ENCODE data around the gene ABHD4. TPM values are rescaled to one million over a fixed set of nuclear protein-coding genes. Genes with fewer than 3 reads are reported as not detected.
A peak's percentile ranks its signal among the peaks of the same experiment; 100 is the strongest.
"Not testable (repeated sequence)": the region's sequence is repeated elsewhere in the genome, so short reads cannot be mapped to it uniquely, and the experiment has no call there.

ABHD4 gene
- total RNA-seq, 1 donor from 2014 or later = 13.2 TPM

DNA sequence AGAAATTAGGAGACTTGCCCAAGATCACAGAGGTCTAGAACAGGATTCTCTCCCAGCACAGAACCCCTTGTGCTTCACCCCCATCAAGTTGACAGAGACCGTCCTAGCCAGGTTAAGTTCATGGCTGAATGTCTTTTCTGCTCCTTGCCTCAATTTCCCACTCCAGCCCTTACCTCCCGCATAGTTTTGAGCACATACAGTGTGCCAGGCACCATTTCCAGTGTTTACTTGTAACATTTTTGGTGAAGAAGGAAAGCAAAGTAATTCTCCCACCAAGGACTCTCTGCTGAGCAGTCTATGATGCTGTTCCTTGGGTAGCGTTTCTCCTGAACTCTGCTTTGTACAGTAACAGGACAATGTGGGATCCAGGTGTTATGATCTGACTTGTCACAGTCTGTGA, 1.2 kb downstream of the ABHD4 start:
- Mint-ChIP-seq H3K4me3 (peak overlapping the region; percentile 97), H3K4me1 (ENCODE audit: low read depth) (peaks cover 39% of the 10 kb centered on the region), H3K36me3 (ENCODE audit: low read depth) (peaks cover 31% of the 10 kb centered on the region), H3K27ac (peak overlapping the region; percentile 84), H3K9me3 (no peaks in the 10 kb centered on the region), H3K27me3 (ENCODE audit: insufficient read depth) (no peaks in the 10 kb centered on the region)
- intact Hi-C loops (cut with micrococcal nuclease) = loop anchor here (2.0 to 5.0 kb wide), 3 partner anchors 15 to 1217 kb away; partner anchors contain the start of gene SUPT16H
- no peak for DNase-seq (ENCODE audit: low spot score)

DNA sequence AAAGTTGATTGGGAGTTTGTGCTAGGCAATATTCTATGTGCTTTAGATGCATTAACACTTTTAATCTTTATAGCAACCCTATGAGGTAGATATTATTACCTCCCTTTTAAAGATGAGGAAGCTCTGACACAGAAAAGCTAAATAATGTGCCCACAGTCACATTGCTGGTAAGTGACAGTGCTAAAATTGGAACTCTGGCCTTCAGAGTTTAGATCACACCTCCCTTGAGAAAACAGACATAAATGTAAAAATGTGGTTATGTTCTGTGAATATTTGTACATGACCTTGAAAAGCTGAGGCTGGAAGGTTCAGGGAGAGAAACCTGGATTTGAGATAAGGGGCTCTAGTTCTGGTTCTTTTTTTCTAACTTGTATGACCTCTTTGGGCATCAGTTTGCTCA, 1.9 kb downstream of the ABHD4 start:
- Mint-ChIP-seq H3K36me3 (ENCODE audit: low read depth) (peaks cover 33% of the 10 kb centered on the region), H3K27me3 (ENCODE audit: insufficient read depth) (no peaks in the 10 kb centered on the region), H3K9me3 (no peaks in the 10 kb centered on the region), H3K27ac (no peak overlapping the region), H3K4me3 (peak overlapping the region; percentile 97), H3K4me1 (ENCODE audit: low read depth) (peaks cover 39% of the 10 kb centered on the region)
- intact Hi-C loops (cut with micrococcal nuclease) = no loop called here
- no peak for DNase-seq (ENCODE audit: low spot score)

DNA sequence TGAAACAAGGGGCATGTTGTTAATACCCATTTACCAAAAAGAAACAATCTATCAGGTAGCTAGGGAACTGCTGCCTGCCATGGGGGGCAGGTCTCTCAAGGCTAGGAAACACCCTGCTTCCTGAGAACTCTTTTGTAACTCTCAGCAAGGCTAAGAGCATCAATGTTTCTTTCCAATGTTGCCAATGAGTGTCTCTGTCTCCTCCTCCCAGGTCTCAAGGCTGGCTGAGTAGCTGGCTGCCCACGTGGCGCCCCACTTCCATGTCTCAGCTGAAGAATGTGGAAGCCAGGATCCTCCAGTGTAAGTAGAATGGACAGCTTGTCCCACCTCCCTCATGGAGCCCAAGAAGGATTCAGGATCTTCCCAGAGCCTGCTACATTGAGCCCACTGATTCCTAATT, 3.4 kb downstream of the ABHD4 start:
- no peak overlapping the region for H3K27ac Mint-ChIP-seq
- H3K36me3 Mint-ChIP-seq (ENCODE audit: low read depth) = peaks cover 46% of the 10 kb centered on the region
- H3K27me3 Mint-ChIP-seq (ENCODE audit: insufficient read depth) = no peaks in the 10 kb centered on the region
- no peak overlapping the region for H3K4me3 Mint-ChIP-seq
- H3K9me3 Mint-ChIP-seq = no peaks in the 10 kb centered on the region
- intact Hi-C loops (cut with micrococcal nuclease) = no loop called here
- H3K4me1 Mint-ChIP-seq (ENCODE audit: low read depth) = peaks cover 39% of the 10 kb centered on the region
- DNase-seq (ENCODE audit: low spot score) = no peak

DNA sequence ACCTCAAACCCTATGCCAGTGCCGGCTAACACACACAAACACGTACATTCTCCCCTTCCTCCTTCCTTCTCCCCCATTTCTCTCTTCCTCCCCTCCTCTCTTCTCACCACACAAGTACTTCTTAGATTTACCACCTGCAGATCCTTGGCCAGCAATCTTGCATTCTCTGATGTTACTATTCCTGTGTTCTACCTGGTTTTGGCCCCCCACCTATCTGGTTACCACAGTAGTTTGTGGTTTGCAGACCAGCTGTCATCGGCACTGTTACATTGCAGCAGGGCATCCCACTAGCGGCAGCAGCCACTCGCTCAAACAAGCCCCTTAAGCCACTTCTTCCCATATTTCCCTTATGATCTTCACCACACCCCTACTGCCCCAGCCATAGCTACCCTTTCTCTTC, 3.9 kb downstream of the ABHD4 start:
- H3K4me3 Mint-ChIP-seq = no peak overlapping the region
- H3K4me1 Mint-ChIP-seq (ENCODE audit: low read depth) = peaks cover 39% of the 10 kb centered on the region
- no peaks in the 10 kb centered on the region for H3K27me3 Mint-ChIP-seq (ENCODE audit: insufficient read depth)
- peaks cover 49% of the 10 kb centered on the region for H3K36me3 Mint-ChIP-seq (ENCODE audit: low read depth)
- intact Hi-C loops (cut with micrococcal nuclease) = no loop called here
- peak overlapping the region; percentile 32 for H3K27ac Mint-ChIP-seq
- no peaks in the 10 kb centered on the region for H3K9me3 Mint-ChIP-seq
- no peak for DNase-seq (ENCODE audit: low spot score)

DNA sequence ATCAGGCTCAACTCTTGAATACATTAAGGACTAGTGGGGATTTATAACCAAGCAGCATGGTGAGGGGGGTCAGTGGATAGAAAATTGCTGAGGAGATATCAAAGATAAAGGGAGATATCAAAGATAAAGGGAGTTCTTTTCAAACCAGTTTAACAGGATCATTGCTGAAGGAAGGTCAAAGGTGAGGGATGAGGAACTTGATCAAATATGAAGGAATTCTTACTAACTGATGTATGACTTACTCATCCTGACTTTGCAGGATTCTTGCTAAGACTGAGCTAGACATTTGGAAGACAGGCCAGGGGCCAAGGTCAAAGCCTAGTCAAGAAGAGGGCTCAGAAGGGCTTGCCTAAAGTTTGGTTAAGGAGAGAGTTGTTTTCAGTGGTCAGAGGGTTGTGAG, 4.8 kb downstream of the ABHD4 start:
- H3K4me3 Mint-ChIP-seq = no peak overlapping the region
- peaks cover 58% of the 10 kb centered on the region for H3K36me3 Mint-ChIP-seq (ENCODE audit: low read depth)
- H3K27ac Mint-ChIP-seq = no peak overlapping the region
- no peaks in the 10 kb centered on the region for H3K27me3 Mint-ChIP-seq (ENCODE audit: insufficient read depth)
- H3K4me1 Mint-ChIP-seq (ENCODE audit: low read depth) = peaks cover 32% of the 10 kb centered on the region
- intact Hi-C loops (cut with micrococcal nuclease) = no loop called here
- no peak for DNase-seq (ENCODE audit: low spot score)
- no peaks in the 10 kb centered on the region for H3K9me3 Mint-ChIP-seq

DNA sequence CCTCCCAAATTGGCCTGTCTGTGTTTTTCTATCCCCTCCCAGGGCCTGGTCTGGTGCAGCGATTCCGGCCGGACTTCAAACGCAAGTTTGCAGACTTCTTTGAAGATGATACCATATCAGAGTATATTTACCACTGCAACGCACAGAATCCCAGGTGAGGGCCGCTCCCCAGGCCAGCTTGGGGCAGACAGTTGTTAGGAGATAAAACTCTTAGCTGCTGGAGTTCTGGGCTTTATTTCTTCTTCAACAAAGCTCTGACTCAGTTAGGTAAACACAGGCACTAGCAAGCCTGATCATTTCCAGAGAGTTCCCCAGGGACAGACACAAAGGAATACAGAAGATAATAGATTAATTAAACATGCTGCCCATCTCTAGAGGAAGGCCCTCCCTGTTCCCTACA, 8.3 kb downstream of the ABHD4 start:
- H3K4me1 Mint-ChIP-seq (ENCODE audit: low read depth) = peaks cover 6% of the 10 kb centered on the region
- no peaks in the 10 kb centered on the region for H3K27me3 Mint-ChIP-seq (ENCODE audit: insufficient read depth)
- no peak overlapping the region for H3K4me3 Mint-ChIP-seq
- no peak for DNase-seq (ENCODE audit: low spot score)
- intact Hi-C loops (cut with micrococcal nuclease) = no loop called here
- H3K27ac Mint-ChIP-seq = no peak overlapping the region
- H3K9me3 Mint-ChIP-seq = no peaks in the 10 kb centered on the region
- peaks cover 60% of the 10 kb centered on the region for H3K36me3 Mint-ChIP-seq (ENCODE audit: low read depth)

DNA sequence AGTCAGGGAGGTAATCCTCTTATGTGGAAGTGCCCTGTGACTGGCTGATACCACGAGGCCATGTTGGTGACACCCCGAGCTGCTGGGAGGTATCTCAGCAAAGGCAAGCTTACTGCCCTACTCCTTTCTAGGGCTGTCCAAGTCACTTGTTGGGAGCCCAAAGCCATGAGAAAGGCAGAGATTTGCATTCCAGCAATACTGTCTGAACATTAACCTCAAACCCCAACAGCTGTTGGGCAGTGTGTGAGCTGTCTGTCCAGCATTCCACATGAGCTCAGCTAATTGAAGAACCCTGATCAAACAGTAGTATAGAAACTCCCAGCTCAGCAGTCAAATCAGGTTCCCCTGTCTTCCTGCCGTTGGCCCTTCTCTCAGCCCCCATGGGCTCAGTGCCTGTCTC, 9.2 kb downstream of the ABHD4 start:
- Mint-ChIP-seq H3K4me1 (ENCODE audit: low read depth) (no peaks in the 10 kb centered on the region), H3K27ac (no peak overlapping the region), H3K4me3 (no peak overlapping the region), H3K36me3 (ENCODE audit: low read depth) (peaks cover 60% of the 10 kb centered on the region), H3K9me3 (no peaks in the 10 kb centered on the region), H3K27me3 (ENCODE audit: insufficient read depth) (no peaks in the 10 kb centered on the region)
- no peak for DNase-seq (ENCODE audit: low spot score)
- intact Hi-C loops (cut with micrococcal nuclease) = no loop called here

DNA sequence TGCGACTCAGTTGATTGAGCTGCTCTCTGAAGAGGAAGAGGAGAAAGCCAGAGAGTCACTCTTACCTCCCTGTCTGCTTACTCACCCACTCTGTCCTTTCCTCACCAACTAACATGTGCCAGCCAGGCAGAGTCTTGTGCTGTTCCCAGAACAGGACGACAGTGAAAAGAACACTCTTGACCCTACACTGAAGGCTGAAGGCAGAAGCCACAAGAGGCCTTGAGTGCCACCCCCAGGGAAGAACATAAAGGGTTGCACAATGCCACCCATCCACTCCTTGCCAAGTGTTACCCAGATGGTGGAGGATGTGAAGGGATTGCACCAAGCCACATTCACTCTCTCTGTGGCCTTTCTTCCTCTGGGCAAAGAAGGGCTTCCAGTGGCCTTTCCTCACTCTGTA, 12.8 kb downstream of the ABHD4 start:
- Mint-ChIP-seq H3K36me3 (ENCODE audit: low read depth) (peaks cover 40% of the 10 kb centered on the region), H3K4me1 (ENCODE audit: low read depth) (no peaks in the 10 kb centered on the region), H3K9me3 (peaks cover 3% of the 10 kb centered on the region), H3K27ac (no peak overlapping the region), H3K27me3 (ENCODE audit: insufficient read depth) (no peaks in the 10 kb centered on the region), H3K4me3 (no peak overlapping the region)
- intact Hi-C loops (cut with micrococcal nuclease) = no loop called here
- DNase-seq (ENCODE audit: low spot score) = no peak

DNA sequence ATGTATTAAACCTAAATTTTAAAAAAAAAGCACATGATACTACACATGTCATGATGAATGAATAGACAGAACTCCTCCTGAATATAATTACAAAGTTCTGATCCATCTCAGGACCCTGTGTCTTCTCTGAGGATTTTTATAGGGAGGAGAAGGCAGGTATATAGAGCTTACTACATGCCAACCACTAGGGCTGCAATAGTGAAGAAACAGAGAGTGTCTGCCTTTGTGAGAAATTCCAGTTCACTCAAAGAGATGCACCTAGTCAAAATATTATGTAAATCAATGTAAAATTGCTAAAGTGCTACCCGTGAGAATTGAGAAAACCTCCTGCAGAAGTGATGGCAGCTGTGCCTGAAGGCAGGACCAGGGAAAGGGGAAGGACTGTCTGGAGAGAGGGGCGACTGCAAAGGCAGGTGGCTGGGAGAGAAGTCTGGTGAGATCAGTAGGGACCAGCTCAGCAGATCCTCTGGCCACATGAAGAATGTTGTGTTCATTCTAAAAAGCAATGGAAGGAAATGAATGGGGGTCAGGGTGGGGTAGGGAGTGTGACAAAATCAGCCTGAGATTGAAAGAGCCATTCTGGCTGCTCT, 15.1 kb downstream of the ABHD4 start:
- intact Hi-C loops (cut with micrococcal nuclease) = no loop called here
- no peaks in the 10 kb centered on the region for H3K4me1 Mint-ChIP-seq (ENCODE audit: low read depth)
- no peak for DNase-seq (ENCODE audit: low spot score)
- no peak overlapping the region for H3K4me3 Mint-ChIP-seq
- peaks cover 2% of the 10 kb centered on the region for H3K27me3 Mint-ChIP-seq (ENCODE audit: insufficient read depth)
- H3K36me3 Mint-ChIP-seq (ENCODE audit: low read depth) = peaks cover 23% of the 10 kb centered on the region
- peak overlapping the region; percentile 10 for H3K27ac Mint-ChIP-seq
- H3K9me3 Mint-ChIP-seq = peaks cover 3% of the 10 kb centered on the region

DNA sequence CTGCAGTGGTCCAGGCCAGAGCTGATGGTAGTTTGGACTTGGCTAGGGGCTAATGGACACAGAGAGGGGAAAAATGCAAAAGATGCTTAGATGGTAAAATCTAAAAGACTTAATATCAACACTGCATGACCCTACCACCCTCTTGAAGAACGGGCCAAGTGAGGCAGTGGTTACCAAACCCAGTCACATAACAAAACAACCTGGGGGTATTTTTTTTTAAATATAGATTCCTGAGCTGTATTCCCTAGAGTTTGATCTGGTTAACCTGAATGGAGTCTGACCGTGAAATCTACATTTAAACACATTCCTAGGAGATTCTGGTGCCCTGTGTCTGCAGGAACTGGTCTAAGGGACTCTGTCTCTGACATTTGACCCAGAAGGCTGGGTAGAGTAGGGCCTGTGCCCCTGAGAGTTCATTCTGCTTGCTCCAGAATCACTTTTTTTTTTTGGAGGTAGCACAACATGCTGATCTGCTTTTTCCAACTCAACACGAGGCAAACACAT, 15.7 kb downstream of the ABHD4 start:
- intact Hi-C loops (cut with micrococcal nuclease) = no loop called here
- H3K27me3 Mint-ChIP-seq (ENCODE audit: insufficient read depth) = peaks cover 2% of the 10 kb centered on the region
- no peak for DNase-seq (ENCODE audit: low spot score)
- peaks cover 3% of the 10 kb centered on the region for H3K9me3 Mint-ChIP-seq
- H3K27ac Mint-ChIP-seq = no peak overlapping the region
- H3K36me3 Mint-ChIP-seq (ENCODE audit: low read depth) = peaks cover 23% of the 10 kb centered on the region
- H3K4me3 Mint-ChIP-seq = no peak overlapping the region
- no peaks in the 10 kb centered on the region for H3K4me1 Mint-ChIP-seq (ENCODE audit: low read depth)

DNA sequence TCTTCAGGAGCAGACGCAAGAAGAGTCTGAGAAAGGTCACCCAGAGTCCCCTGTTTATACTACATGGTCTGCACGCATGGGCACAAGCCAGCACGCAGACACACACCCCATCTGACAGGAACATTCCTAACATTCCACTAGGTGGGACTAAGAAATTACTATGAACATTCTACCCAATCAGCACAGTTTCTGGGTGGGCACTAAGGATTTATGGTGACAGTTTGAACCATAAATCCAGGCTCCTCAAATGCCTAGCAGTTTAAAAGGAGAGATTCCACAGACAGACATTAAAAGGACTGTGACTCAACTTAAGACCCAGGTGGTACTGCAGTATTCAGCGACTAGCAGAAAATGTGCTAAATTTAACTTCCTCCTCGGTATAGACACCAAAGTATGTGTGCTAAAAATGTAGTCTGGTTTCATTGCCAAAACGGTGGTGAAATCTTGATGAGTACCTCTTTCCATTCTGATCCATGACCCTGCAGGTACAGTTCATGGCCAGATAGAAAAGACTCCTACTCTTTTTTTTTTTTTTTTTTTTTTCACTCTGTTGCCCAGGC, 16.2 kb downstream of the ABHD4 start:
- Mint-ChIP-seq H3K9me3 (peaks cover 3% of the 10 kb centered on the region), H3K4me1 (ENCODE audit: low read depth) (no peaks in the 10 kb centered on the region), H3K27ac (no peak overlapping the region), H3K27me3 (ENCODE audit: insufficient read depth) (peaks cover 2% of the 10 kb centered on the region), H3K36me3 (ENCODE audit: low read depth) (peaks cover 22% of the 10 kb centered on the region), H3K4me3 (no peak overlapping the region)
- intact Hi-C loops (cut with micrococcal nuclease) = no loop called here
- DNase-seq (ENCODE audit: low spot score) = no peak

DNA sequence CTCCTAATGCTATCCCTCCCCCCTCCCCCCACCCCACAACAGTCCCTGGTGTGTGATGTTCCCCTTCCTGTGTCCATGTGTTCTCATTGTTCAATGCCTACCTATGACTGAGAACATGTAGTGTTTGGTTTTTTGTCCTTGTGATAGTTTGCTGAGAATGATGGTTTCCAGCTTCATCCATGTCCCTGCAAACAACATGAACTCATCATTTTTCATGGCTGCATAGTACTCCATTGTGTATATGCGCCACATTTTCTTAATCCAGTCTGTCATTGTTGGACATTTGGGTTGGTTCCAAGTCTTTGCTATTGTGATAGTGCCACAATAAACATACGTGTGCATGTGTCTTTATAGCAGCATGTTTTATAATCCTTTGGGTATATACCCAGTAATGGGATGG, 17.7 kb downstream of the ABHD4 start:
- intact Hi-C loops (cut with micrococcal nuclease); H3K27me3 Mint-ChIP-seq (ENCODE audit: insufficient read depth); H3K9me3 Mint-ChIP-seq; H3K4me1 Mint-ChIP-seq (ENCODE audit: low read depth); H3K27ac Mint-ChIP-seq; DNase-seq (ENCODE audit: low spot score); H3K4me3 Mint-ChIP-seq: not testable (repeated sequence)
- peaks cover 13% of the 10 kb centered on the region for H3K36me3 Mint-ChIP-seq (ENCODE audit: low read depth)

DNA sequence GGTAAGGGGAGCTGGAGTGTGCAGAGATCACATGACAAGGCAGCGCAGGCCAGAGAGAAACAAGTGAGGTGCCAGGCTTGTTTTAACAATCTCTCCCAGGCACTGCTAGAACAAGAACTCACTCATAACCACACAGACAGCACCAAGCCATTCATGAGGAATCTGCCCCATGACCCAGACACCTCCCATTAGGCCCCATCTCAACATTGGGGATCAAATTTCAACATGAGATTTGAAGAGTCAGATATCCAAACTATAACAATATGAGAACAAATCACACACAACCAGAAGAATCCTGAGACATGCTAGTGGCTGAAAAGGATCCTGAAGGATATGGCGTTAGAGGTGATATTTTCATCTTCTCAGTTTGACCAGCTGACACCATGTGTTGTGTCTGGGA, 24.2 kb downstream of the ABHD4 start:
- Mint-ChIP-seq H3K36me3 (ENCODE audit: low read depth) (peaks cover 1% of the 10 kb centered on the region), H3K9me3 (no peaks in the 10 kb centered on the region), H3K27ac (no peak overlapping the region), H3K4me3 (no peak overlapping the region), H3K4me1 (ENCODE audit: low read depth) (no peaks in the 10 kb centered on the region), H3K27me3 (ENCODE audit: insufficient read depth) (peaks cover 2% of the 10 kb centered on the region)
- no peak for DNase-seq (ENCODE audit: low spot score)
- intact Hi-C loops (cut with micrococcal nuclease) = no loop called here

DNA sequence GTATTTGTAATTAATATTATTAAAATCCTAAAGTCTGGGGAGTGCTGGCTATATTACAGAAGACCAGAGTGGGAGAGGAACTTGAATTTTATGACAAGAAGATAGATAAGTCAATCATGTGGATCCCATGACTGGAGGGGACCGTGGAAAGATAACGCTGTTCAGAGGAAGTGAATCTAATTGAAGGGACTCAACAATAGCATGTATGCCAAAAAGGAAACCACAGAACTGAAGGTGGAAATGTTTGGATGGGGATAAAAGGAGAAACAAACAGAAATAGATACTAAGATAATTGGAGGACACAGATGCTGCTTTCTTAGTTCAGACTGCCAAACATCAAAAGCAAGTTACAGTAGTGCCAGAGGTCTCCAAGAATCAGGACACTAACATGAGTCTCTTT, 24.9 kb downstream of the ABHD4 start:
- DNase-seq (ENCODE audit: low spot score) = no peak
- peaks cover 4% of the 10 kb centered on the region for H3K27me3 Mint-ChIP-seq (ENCODE audit: insufficient read depth)
- H3K9me3 Mint-ChIP-seq = no peaks in the 10 kb centered on the region
- intact Hi-C loops (cut with micrococcal nuclease) = no loop called here
- H3K4me3 Mint-ChIP-seq = no peak overlapping the region
- peaks cover 1% of the 10 kb centered on the region for H3K36me3 Mint-ChIP-seq (ENCODE audit: low read depth)
- no peak overlapping the region for H3K27ac Mint-ChIP-seq
- no peaks in the 10 kb centered on the region for H3K4me1 Mint-ChIP-seq (ENCODE audit: low read depth)
